Measurements from ENCODE around the gene SHANK1.
A peak's percentile ranks its signal among the peaks of the same experiment; 100 is the strongest.

SHANK1 gene

DNA sequence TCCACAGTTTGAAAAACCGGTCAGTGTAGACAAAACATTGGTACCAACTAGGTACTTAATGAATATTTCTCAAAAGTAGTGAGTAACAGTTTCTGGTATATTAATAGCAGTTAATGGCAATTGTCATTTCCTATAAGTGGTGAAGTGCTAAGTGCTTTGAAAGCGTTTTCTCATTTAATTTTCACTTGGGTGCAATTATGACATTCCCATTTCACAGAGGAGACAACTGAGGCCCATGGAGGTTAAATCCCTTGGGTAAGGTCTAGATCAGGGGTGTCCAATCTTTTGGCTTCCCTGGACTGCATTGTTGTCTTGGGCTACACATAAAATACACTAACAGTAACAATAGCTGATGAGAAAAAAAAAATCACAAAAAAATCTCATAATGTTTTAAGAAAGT, 79.2 kb downstream of the SHANK1 start:
- peaks cover 38% of the 10 kb centered on the region for H3K27me3 ChIP-seq (ENCODE audit: insufficient read depth, poor library complexity, severe bottlenecking)
- DNase-seq (ENCODE audit: low spot score) (no peak), ATAC-seq (ENCODE audit: low read depth) (no peak)
- no peak for TF ChIP-seq CTCF (IDR thresholded peaks at IDR 0.05; ENCODE audit: poor library complexity, severe bottlenecking)
- H3K27ac ChIP-seq (ENCODE audit: poor library complexity, severe bottlenecking), result no peak overlapping the region
- no peaks in the 10 kb centered on the region for H3K9me3 ChIP-seq (ENCODE audit: severe bottlenecking)
- H3K4me3 ChIP-seq (ENCODE audit: severe bottlenecking), result no peak overlapping the region
- no peaks in the 10 kb centered on the region for H3K4me1 ChIP-seq (ENCODE audit: insufficient read depth, poor library complexity, severe bottlenecking)
- H3K36me3 ChIP-seq (ENCODE audit: low read depth), result no peaks in the 10 kb centered on the region

DNA sequence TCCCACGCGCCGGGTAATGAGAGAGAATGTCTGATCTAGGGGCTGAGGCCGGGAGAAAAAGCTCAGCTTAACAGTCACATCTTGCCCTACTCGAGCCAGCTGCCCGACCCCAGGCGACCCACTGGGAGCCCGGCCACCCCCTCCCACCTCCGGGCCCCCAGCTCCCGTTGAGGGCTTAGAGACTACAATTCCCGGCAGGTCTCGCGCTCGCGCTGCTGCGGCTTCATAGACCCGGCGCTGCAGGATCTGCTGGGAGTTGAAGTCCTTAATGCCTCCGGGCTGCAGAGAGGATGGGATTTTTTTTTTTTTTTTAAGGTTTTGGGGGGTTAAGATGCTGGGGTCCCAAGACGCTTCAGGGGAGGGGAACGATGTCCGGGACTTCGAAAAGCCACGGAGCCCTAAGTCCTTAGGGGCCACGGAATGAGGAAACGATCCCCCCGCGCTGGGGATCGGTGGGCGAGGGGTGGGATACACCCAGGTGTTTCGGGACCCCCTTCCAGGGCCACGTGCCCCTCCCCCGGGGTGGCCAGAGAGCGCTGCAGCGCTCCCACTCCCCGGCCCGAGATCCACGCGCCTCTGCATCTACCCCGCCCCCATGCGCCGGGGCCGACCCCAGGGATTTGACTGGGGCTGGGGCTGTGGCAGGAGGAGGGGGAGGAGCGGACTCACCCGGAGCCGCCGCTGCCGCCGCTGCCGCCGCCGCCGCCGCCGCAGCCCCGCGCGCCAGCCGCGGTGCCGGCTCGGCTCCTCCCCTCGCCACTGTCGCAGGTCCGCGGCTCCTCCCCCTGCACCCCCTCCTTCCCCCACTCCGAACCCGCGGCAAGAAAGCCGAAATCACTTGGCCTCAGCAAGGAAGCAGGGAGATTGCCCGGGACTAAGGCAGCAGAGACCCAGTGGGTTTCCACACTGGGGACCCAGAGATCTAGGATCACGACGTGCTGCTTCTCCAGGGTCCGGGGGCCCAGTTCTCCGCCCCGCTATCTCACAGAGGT, 80.2 kb downstream of the SHANK1 start, which contains the start of gene SYT3:
Gene SYT3 (minus strand): TSS at position 761 of the 992 bp plus-strand sequence. CDS start 2,470 bp downstream, outside the sequence.
- Histone ChIP-seq H3K4me3 (ENCODE audit: severe bottlenecking) (peak within 1 kb of the TSS; percentile 35), H3K9me3 (ENCODE audit: severe bottlenecking) (no peaks in the 10 kb centered on the region), H3K27me3 (ENCODE audit: insufficient read depth, poor library complexity, severe bottlenecking) (peaks cover 38% of the 10 kb centered on the region), H3K4me1 (ENCODE audit: insufficient read depth, poor library complexity, severe bottlenecking) (no peaks in the 10 kb centered on the region), H3K27ac (ENCODE audit: poor library complexity, severe bottlenecking) (no peak within 1 kb of the TSS), H3K36me3 (ENCODE audit: low read depth) (no peaks in the 10 kb centered on the region)
- TF ChIP-seq CTCF (IDR thresholded peaks at IDR 0.05; ENCODE audit: poor library complexity, severe bottlenecking), result no peak
- ATAC-seq (ENCODE audit: low read depth) (peak; percentile 80), DNase-seq (ENCODE audit: low spot score) (no peak)

- no peak overlapping the region for H3K27ac ChIP-seq (ENCODE audit: poor library complexity, severe bottlenecking)
- TF ChIP-seq CTCF (IDR thresholded peaks at IDR 0.05; ENCODE audit: poor library complexity, severe bottlenecking), result no peak
- no peak overlapping the region for H3K4me3 ChIP-seq (ENCODE audit: severe bottlenecking)
- no peaks in the 10 kb centered on the region for H3K4me1 ChIP-seq (ENCODE audit: insufficient read depth, poor library complexity, severe bottlenecking)
- ATAC-seq (ENCODE audit: low read depth) (no peak; the same call in 2 of the 3 replicates), DNase-seq (ENCODE audit: low spot score) (no peak)
- H3K27me3 ChIP-seq (ENCODE audit: insufficient read depth, poor library complexity, severe bottlenecking), result peaks cover 38% of the 10 kb centered on the region
- H3K36me3 ChIP-seq (ENCODE audit: low read depth), result no peaks in the 10 kb centered on the region
- H3K9me3 ChIP-seq (ENCODE audit: severe bottlenecking), result no peaks in the 10 kb centered on the region
Observed at GRCh38 chr19:50638600-50638999, 81.0 kb downstream of the SHANK1 start.

DNA sequence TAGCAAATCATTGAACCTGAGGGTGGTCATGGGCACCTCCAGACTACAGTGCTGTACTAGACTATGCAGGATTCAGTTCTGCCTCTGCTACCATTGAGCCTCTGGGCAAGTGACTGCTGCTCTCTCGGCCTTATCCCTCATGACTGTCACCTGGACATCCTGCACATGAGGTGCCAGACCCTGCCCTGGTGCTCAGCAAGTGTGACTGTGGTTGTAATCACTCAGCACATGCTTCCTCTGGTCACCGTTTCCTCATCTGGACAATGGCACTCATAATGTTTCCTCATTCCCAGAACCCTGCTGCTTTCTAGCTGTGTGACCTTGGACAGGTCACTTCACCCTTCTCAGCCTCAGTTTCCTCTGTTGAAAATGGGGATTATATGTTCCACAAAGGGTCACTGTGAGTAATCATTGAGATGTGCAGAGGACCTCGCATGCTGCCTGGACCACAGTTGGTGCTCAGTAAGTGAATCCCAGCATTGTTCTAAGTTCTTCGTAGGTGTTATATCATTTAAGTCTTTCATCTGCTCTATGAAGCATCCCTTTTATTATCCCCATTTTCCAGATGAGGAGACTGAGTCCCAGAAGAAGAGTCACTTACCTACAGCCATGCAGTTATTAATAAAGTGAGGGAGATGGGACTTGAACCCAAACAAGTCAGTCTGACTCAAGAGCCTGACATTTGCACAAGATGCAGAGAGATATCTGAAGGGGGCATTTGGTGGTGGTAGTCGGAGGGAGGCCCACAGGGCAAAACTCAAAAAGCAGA, 83.1 kb downstream of the SHANK1 start:
- DNase-seq (ENCODE audit: low spot score) (no peak), ATAC-seq (ENCODE audit: low read depth) (no peak)
- Histone ChIP-seq H3K27ac (ENCODE audit: poor library complexity, severe bottlenecking) (no peak overlapping the region), H3K9me3 (ENCODE audit: severe bottlenecking) (no peaks in the 10 kb centered on the region), H3K4me1 (ENCODE audit: insufficient read depth, poor library complexity, severe bottlenecking) (no peaks in the 10 kb centered on the region), H3K27me3 (ENCODE audit: insufficient read depth, poor library complexity, severe bottlenecking) (peaks cover 38% of the 10 kb centered on the region), H3K4me3 (ENCODE audit: severe bottlenecking) (no peak overlapping the region), H3K36me3 (ENCODE audit: low read depth) (no peaks in the 10 kb centered on the region)
- TF ChIP-seq CTCF (IDR thresholded peaks at IDR 0.05; ENCODE audit: poor library complexity, severe bottlenecking), result no peak

Measured in RWPE2 (cell line).